Activated T-cell treated with anti-CD3 and anti-CD28 coated beads for 1 hour (primary cell): ENCODE measurements around the gene CD248.
"Not testable (repeated sequence)": the region's sequence is repeated elsewhere in the genome, so short reads cannot be mapped to it uniquely, and the experiment has no call there.

Experiments
- DNase-seq: peaks from one replicate; pipeline ENCODE4 v3.0.0-alpha.2; 2020; ENCODE audit warnings: low read depth

CD248 gene, protein sequence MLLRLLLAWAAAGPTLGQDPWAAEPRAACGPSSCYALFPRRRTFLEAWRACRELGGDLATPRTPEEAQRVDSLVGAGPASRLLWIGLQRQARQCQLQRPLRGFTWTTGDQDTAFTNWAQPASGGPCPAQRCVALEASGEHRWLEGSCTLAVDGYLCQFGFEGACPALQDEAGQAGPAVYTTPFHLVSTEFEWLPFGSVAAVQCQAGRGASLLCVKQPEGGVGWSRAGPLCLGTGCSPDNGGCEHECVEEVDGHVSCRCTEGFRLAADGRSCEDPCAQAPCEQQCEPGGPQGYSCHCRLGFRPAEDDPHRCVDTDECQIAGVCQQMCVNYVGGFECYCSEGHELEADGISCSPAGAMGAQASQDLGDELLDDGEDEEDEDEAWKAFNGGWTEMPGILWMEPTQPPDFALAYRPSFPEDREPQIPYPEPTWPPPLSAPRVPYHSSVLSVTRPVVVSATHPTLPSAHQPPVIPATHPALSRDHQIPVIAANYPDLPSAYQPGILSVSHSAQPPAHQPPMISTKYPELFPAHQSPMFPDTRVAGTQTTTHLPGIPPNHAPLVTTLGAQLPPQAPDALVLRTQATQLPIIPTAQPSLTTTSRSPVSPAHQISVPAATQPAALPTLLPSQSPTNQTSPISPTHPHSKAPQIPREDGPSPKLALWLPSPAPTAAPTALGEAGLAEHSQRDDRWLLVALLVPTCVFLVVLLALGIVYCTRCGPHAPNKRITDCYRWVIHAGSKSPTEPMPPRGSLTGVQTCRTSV

DNA sequence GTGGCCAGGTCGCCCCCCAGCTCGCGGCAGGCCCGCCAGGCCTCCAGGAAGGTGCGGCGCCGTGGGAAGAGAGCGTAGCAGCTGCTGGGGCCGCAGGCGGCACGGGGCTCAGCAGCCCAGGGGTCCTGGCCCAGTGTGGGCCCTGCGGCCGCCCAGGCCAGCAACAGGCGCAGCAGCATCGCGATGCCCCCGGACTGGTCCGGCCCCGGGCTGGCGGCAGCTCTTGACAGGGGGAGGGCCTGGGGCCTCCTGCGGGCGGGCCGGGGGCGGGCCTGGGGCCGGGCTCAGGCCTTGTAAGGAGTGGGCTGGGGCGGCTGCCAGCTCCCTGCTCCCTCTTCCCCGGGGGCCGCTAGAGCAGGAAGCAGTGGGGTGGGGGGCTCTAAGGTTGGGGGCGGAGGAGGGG is at the start of gene CD248:
Gene CD248 (minus strand): TSS at position 196 of the 403 bp plus-strand sequence. CDS start 17 bp downstream, at position 179.
- no peak for DNase-seq

DNA sequence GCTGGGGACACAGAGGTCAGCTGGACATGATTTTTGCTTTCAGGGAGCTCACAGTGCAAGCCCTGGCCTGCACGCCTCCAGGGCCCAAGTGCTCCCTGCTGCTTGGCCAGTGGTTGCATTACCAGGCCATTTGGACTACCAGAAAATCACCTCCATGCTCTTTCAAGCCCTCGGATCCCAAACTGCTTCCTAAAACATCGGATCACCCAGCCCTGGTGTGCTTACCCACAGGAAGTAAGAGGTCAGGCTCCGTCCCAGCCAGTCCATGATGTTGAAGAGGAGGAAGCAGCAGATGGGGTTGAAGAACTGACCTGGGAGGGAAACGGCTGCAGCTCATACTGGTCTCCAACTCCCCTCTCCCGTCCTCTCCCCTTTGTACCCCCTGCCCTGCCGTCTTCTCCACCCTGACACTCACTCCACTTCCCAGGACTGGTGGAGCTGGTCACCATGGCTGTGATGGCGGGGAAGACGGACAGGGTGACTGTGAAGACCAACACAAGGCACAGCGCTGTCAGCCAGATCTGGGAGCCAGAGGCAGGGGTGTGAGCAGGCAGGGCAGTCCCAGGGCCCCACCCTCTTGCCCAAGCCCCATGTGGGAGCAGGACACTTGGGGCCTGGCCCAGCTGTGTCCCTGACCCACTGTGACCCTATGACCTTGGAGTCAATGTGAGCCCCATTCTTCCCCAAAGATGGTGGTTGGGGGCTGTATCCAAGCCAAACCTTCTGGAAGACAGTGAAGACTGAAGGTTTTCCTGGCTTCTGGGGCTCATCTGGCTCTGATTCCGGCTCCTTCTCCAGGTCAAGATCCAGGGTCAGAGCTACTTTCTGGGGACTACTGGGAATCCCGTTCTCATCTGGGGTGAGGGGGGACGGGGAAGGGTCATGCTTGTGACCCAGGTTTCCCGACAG is 49.1 kb upstream of the CD248 start:
- DNase-seq: no peak

DNA sequence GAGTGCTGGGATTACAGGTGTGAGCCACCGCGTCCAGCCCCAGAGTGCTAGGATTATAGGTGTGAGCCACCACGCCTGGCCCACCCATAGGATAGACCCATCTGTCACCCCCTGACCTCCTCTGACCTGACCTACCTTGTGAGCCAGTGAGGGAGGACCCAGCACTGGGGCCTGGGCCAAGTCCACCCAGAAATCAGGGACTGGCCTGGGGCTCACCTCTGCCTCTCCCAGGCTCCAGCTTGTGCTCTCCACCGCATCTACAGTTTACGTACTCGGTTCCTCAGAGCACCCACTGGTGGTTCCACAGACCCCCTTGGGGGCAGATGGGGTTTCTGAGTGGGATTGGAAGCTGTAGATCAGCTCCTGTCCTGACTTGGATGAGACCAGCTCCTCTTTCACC is 48.3 kb upstream of the CD248 start:
- DNase-seq: no peak

DNA sequence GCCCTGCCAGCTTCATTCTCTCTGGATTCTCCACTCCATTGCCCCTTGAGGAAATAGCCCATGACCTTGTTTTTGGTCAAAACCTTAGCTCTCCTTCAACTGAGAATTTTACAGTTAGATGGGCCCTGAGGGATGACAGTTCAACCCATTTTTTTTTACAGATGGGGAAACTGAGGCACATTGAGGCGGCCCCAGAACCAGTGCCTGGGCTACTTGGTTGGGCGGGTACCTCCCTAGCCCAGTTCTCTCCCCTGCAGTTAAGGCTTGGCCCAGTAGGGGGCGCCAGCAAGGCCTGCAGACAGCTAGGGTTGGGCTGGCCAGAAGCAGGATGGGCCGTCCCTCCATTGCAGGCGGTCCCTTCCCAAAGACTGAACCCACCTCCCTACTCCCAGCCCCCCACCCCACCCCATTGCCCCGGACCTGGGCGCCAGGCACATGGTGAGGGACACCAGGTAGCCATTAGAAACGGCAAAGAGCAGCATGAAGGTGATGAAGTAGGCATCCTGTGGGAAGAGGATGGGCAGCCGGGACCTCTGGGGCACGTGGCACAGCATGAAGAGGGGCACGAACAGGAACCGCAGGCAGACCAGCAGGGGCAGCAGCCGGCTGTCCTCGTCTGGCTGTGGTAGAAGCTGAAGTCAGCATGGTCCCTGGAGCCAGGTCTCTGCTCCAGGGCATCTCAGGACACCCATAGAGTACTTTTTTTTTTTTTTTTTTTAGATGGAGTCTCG is 47.1 kb upstream of the CD248 start:
- peak; percentile 57 for DNase-seq

DNA sequence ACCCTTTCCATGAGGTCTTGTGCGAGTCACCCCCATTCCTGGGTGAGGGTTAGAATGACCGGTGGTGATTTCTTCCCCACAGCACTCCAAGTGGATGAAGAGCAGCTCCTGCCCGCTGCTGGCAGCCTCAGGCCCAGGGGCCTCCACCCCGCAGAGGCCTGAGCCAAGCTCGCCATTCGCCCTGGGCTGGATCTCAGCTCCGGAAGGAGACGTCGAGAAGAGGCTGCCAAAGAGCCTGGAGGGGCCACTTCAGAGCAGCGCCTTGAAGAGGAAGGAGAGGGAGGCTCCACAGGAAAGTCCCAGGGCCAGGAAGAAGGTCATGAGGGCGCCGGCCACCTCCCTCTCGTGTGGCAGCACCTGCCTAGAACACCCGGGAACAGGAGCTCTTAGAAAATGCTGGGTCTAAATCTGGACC is 46.4 kb upstream of the CD248 start:
- DNase-seq: no peak

DNA sequence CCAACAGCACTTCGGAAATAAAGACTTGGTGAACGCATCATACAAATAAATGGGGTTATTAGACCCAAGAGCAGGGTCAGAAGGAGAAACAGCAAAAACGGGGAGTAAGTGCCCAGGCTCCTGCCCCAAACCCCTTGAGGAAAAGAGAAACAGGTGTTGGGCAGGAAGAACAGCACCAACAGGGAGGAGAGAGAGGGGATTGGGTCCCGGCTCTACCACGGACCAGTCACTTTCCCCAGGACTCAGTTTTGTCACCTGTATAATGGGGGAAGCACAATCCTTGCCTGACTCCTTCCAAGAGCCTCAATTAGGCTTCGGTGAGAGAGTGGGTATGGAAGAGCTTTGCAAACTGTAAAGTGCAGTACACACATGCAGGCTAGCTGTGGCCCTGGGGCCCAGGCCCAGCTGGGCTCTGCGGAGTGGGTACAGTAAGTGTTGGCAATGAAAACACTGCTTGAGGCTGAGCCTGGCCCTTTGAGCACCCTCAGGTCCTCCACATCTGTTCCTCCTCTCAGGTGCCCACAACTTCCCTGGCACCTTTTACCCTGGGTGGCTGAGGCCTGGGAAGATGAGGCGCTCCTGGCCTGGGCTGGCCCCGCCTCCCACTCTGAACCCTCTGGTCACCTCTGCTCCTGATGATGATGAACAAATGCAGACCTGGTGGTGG is 45.8 kb upstream of the CD248 start:
- DNase-seq: no peak

DNA sequence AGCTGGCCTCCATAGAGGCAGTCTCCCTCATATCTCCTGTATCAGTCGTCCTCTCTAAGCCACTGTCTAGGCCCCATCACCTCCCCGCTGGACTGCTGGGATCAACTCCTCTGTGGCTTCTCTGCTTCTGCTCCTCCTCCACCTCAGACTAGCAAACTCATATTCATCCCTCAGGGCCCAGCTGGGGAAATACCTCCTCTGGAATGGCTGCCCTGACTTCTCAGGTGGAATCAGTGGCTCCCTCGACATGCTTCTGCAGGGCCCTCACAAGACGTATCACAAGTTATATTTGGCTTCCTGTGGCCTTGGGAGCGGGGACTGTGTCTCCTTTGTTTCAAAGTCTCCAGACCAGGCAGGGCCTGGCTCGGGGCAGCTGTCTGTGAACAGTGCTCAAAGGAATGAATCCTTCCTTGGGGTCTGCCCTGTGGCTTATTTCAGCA is 44.7 kb upstream of the CD248 start:
- no peak for DNase-seq

DNA sequence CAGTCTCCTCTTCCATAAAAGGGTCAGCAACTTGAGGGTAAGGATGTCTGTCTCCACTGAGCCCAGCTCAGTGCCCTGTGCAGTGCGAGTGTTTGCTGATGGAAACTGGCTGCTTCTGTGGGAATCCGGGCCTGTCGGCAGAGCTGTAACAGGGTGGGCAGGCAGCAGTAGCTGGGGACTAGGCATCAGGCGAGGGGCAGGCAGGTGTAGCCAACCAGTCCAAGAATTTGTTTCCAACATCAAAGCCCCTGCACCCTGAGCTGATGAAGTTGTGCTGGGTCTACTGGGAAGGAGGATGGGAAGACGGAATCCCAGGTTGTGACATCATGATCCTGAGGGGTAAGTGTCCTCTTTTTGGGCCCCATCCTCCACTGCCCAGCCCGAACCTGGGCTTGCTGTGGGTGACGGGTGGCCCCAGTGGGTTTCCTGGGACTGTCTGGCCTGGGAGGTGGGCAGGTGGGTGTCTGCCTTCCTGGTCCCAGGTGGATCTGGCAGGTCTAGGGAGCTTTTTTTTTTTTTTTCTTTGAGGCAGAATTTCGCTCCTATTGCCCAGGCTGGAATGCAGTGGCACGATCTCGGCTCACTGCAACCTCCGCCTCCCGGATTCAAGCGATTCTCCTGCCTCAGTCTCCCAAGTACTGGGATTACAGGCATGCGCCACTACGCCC is 43.7 kb upstream of the CD248 start:
- no peak for DNase-seq

DNA sequence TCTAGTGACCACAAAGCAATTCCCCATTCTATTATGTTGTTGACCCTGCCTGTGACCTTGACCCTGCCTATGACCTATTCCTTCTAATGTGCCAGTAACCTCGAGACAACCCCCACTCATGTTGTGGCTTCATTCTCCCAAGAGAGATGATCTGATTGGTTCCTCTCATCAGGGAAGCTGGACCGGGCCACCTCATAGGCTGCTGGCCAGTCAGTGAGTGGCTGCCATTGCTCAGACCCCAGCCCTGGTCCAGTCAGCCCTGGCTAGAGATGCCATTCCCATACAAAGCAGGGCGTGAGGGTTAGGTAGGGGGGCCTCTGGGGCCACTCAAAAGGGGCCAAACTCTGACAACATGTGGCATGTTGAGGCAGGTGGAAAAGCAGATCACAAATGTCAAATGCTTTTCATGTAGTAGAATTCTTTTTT is 42.8 kb upstream of the CD248 start:
- DNase-seq: no peak

DNA sequence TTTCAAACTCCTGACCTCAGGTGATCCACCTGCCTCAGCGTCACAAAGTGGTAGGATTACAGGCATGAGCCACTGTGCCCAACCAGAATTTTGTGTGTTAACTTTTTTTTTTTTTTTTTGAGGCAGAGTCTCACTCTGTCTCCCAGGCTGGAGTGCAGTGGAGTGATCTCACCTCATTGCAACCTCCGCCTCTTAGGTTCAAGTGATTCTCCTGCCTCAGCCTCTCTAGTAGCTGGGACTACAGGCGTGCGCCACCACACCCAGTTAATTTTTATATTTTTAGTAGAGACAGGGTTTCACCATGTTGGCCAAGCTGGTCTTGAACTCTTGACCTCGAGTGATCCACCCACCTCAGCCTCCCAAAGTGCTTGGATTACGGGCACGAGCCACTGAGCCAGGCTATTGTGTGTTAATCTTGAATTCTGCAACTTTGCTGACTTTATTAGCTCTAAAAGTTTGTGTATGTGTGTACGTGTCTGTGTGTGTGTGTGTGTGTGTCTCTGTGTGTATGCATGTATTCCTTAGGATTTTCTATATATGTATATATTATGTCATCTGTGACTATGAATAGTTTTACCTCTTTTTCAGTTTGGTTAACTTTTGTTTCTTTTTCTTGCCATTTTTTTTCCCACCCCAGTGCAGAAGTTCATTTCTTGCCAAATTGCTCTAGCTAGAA is 33.9 kb upstream of the CD248 start:
- not testable (repeated sequence) for DNase-seq

DNA sequence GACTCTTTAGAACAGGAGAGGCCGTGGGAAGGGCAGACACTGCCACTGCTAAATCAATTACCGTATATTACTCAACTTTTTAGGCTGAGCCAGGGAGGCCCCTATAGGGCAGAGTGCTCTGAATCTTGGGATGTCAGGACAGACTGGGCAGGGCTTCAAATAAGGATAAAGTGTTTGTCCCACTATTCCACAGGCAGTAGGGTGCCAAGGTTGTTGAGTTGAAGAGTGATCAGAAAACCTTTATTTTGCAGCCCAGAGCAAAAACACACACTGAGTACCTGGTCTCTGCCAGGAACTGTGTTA is 32.2 kb upstream of the CD248 start:
- no peak for DNase-seq

DNA sequence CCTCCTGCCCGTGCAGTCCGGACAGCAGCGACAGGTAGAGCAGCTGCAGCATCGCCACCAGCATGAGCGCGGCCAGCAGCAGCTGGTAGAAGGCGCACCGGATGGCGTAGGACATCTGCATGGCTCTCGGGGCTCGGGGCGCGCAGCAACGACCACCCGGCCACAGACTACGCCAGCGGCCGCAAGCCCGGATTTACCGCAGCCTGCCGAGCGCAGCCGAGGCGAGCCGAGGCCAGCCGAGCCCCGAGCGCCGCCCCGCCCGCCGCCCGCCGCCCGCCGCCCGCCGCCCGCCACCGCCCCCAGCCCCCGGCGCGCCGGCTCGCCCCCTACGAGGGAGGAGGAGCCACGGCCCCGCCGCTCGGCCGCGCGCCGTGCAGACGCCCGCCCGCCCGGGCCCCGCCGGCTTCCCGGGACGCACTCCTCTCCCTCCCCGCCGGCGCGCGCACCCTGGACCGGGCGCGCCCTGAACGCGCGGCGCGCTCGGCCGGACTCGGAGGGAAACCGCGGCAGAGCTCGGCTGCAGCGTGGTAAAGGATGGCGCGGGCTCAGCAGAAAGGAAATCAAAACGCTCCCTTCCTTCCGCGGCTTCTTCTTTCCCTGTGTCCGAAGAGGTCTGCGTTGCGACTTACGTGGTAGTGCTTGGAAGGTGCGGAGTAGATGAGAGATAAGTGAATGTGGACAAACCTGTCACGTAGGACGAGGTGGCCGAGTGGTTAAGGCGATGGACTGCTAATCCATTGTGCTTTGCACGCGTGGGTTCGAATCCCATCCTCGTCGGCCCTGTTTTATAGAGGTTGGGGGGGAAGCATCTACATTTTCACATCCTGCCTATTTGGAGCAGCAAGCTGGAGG is 30.8 kb upstream of the CD248 start, which contains the start of gene B4GAT1:
Gene B4GAT1 (minus strand): TSS at position 205 of the 852 bp plus-strand sequence. CDS start 84 bp downstream, at position 121.
- peak; percentile 67 for DNase-seq

DNA sequence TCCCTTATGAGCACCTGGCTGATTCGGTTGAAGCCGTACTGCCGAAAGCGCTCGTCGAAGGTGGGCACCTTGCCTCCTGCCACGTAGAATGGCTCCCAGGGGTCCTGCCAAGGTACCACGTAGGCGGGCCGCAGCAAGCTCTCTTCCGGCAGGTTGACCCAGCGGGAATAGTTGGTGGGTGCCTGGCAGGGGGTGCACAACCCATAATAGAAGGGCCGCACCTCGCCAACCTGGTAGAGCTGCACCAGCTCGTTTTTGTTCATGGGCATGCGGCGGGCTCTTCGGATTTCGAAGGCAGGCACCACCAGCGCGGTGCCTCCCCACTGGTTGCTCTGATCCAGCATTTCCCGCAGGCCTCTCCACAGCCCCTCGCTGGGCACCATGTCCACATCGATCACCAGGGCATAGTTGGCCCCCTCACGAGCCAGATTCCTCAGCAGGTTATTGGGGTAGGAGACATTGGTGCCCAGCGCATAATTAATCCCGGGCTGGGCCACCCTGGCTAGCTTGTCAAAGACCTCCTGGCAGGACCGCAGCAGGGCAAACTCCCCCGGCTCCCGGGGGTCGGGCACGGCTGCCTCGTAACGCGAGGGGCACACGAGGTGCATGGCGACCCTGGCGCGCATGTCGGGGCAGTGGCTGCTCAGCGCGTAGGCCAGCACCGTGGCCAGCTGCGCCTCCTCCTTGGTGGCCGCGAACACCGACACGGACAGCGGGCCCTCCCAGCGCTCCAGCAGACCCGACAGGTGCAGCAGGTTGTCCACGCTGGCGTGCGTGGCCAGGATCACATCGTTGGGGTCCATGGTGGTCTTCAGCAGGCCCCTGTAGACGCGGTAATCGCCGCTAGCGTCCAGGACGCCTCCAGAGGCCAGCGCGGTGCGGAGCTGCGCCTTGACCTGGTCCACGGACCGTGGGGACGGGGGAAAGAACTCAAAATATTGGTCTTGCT is 29.9 kb upstream of the CD248 start:
- DNase-seq: no peak

DNA sequence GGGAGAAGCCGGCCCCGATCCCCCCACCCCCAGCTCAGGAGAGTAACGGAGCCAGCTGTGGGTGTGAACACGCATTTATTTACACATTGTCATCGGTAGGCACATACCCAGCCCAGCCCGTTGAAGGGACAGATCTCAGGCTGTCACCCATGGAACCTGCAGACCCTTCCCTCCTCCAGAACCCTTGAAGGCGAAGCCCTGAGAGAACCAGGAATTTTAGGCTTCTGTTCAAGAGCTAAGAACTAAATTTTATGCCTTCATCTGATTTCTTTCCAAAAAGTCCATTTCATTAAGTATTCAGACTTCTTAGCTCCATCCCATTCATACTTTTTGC is 28.4 kb upstream of the CD248 start:
- no peak for DNase-seq

DNA sequence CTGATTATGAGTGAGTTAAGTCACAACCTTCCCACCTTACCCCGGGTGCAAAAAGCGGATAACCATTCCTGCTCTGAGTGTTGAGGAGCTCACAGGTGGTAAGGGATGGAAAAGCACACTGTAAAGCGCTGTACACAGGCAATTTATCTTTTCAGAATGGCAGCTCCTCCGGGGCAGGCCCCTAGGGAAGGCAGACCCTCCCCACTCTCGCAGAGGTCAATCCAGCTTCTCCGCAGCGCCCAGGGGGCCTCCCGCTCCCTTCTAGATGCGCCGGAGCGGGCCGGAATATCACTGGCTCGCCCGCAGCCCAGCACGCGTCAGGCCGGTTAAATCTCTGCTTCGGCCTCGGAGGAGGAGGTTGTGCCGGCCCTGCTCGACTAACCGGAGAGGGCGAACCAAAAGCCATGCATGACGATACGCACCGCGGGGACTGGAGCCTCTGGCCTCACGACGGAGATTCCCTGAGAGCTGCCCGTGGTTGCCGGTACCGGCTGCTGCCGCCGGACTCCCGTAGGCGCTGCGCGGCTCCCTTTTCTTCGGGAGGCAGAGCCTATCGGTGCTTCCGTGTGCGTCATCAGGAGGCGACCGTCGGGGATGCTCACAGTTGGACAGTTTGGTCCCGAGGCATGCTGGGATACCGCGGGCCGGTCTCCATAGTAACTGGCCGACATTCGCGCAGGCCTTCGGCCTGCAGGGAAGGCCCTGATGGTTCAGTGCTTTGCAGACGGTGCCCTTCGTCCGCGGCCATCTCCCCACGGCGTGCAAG is 27.9 kb upstream of the CD248 start, which contains the start of gene BRMS1:
Gene BRMS1 (minus strand): TSS at position 555 of the 766 bp plus-strand sequence. CDS start 2,870 bp downstream, outside the sequence.
- DNase-seq: peak; percentile 95

DNA sequence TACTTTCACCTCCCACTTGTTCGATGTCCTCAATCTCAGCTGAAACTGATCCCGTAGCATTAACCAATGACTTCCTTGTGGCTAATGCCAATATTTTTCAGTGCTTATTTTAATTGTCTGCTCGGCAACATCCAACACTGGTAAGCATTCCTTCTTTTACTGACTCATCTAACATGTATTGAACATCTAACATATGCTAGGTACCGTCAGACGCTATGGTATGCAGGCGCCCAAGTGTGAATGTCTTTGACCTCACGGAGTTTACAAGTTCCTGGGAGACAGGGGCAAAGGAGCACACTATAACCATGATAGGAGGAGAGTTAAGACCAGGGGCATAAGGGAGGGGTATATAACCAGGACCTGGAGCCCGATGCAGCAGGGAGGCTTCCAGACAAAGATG is 26.3 kb upstream of the CD248 start:
- no peak for DNase-seq
